ENCODE data around the gene TP53TG3.
"Not testable (repeated sequence)": the region's sequence is repeated elsewhere in the genome, so short reads cannot be mapped to it uniquely, and the experiment has no call there.

- TF ChIP-seq CTCF, POLR2A (IDR thresholded peaks at IDR 0.05): not testable (repeated sequence)
Observed at GRCh38 chr16:32632096-32632495, 43.9 kb downstream of the TP53TG3 start.

All from suprapubic skin (tissue), 3 donors.